ENCODE data around the gene ARL15. TPM values are rescaled to one million over a fixed set of nuclear protein-coding genes. Genes with fewer than 3 reads are reported as not detected.

The ARL15 gene
- total and polyA plus RNA-seq, 9 of the 15 experiments (the other 6 are each of a cell fraction or from before 2014, with no cell fraction given), result 18.5 to 80.4 (median 57.0) TPM

GRCh38 chr5:54113060-54113459 lies 197.3 kb downstream of the ARL15 start:
- in situ Hi-C loops (cut with MboI) (no loop called here), intact Hi-C loops (cut with micrococcal nuclease) (no loop called here)
- Histone ChIP-seq H4K20me1 (replicated peaks; ENCODE audit: control insufficient read depth, insufficient read depth, low read length) (0 out of 2 replicates have a peak, but pooled peaks cover 7% of the 10 kb centered on the region), H3K4me2 (ENCODE audit: insufficient read depth, low read length) (no peak overlapping the region), H3K36me3 (ENCODE audit: control insufficient read depth, insufficient read depth, low read length) (peaks cover 35% of the 10 kb centered on the region; the same call in 2 of the 3 replicates), H3K9me3 (replicated peaks; ENCODE audit: control insufficient read depth, insufficient read depth, low read depth, low read length) (no peaks in the 10 kb centered on the region), H2AFZ (ENCODE audit: low read depth, low read length) (no peak overlapping the region), H3K9ac (ENCODE audit: insufficient read depth in 1 of 2, low read depth in 2 of 2, low read length in 2 of 2) (no peak overlapping the region), H3K27ac (ENCODE audit: extremely low read depth, low read depth, low read length) (no peak overlapping the region), H3K27me3 (ENCODE audit: control insufficient read depth in 2 of 2, insufficient read depth in 2 of 2, low read length in 2 of 2) (no peaks in the 10 kb centered on the region), H3K9me1 (ENCODE audit: control insufficient read depth, insufficient read depth, low read length) (no peaks in the 10 kb centered on the region), H3K79me2 (ENCODE audit: control insufficient read depth, insufficient read depth, low read length) (peaks cover 25% of the 10 kb centered on the region; the same call in 1 of the 3 replicates), H3K4me1 (replicated peaks in 1 of 2; ENCODE audit: control insufficient read depth in 2 of 2, insufficient read depth in 2 of 2, low read length in 2 of 2) (no peaks in the 10 kb centered on the region), H3K4me3 (no peak overlapping the region)
- BruUV-seq (replicated peaks), result no TSS peak
- ChIA-PET POLR2A (interaction anchor here (1.1 kb wide), 1 partner anchor 39 kb away, joined by 3 read pairs; no protein-coding TSS in a partner anchor), CTCF (ENCODE audit: low intra/inter-chr PET ratio) (no interaction called here)
- ATAC-seq, result no peak
- no peak for DNase-seq (ENCODE audit: extremely low read depth in 1 of 4, low spot score in 3 of 4)
- 79% methylated on average over 5 of the region's 5 CpGs for WGBS (ENCODE audit: insufficient coverage, low coverage, missing lambda C conversion rate)
- no peak for FAIRE-seq
- TF ChIP-seq DIDO1 (tag; IDR thresholded peaks at IDR 0.05; ENCODE audit: low read depth) (no peak), TGIF2 (CRISPR knock-in tag; IDR thresholded peaks at IDR 0.05) (no peak)

GRCh38 chr5:54109626-54110330 lies 200.6 kb downstream of the ARL15 start:
- ChIA-PET POLR2A (no interaction called here), CTCF (ENCODE audit: low intra/inter-chr PET ratio) (no interaction called here)
- no peaks in the 10 kb centered on the region for H3K4me1 ChIP-seq (replicated peaks in 1 of 2; ENCODE audit: control insufficient read depth in 2 of 2, insufficient read depth in 2 of 2, low read length in 2 of 2)
- no peaks in the 10 kb centered on the region for H3K27me3 ChIP-seq (ENCODE audit: control insufficient read depth in 2 of 2, insufficient read depth in 2 of 2, low read length in 2 of 2)
- TF ChIP-seq, protein P1, sequence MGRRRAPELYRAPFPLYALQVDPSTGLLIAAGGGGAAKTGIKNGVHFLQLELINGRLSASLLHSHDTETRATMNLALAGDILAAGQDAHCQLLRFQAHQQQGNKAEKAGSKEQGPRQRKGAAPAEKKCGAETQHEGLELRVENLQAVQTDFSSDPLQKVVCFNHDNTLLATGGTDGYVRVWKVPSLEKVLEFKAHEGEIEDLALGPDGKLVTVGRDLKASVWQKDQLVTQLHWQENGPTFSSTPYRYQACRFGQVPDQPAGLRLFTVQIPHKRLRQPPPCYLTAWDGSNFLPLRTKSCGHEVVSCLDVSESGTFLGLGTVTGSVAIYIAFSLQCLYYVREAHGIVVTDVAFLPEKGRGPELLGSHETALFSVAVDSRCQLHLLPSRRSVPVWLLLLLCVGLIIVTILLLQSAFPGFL (CRISPR knock-in tag; IDR thresholded peaks at IDR 0.05), result no peak
- no peak for TF ChIP-seq ZNF282 (CRISPR knock-in tag; IDR thresholded peaks at IDR 0.05)
- no peak for TF ChIP-seq NR4A1 (CRISPR knock-in tag; IDR thresholded peaks at IDR 0.05)
- no peak for TF ChIP-seq NR4A1 (tag; IDR thresholded peaks at IDR 0.05)
- no peak for TF ChIP-seq SRSF9 (IDR thresholded peaks at IDR 0.05; ENCODE audit: borderline replicate concordance, low read depth, low read length)
- no peak for TF ChIP-seq PPARD (CRISPR knock-in tag; IDR thresholded peaks at IDR 0.05)
- no peak for TF ChIP-seq SREBF2 (CRISPR knock-in tag; IDR thresholded peaks at IDR 0.05)
- no peak for TF ChIP-seq ZBTB5 (IDR thresholded peaks at IDR 0.05)
- no peak overlapping the region for H3K4me3 ChIP-seq
- H3K36me3 ChIP-seq (ENCODE audit: control insufficient read depth, insufficient read depth, low read length), result peaks cover 50% of the 10 kb centered on the region
- WGBS (ENCODE audit: insufficient coverage, low coverage, missing lambda C conversion rate), result 93% methylated on average over 1 of the region's 1 CpG
- no peak overlapping the region for H3K9ac ChIP-seq (ENCODE audit: insufficient read depth in 1 of 2, low read depth in 2 of 2, low read length in 2 of 2)
- H2AFZ ChIP-seq (ENCODE audit: low read depth, low read length), result no peak overlapping the region
- BruUV-seq (replicated peaks), result no TSS peak
- no peaks in the 10 kb centered on the region for H3K9me3 ChIP-seq (replicated peaks; ENCODE audit: control insufficient read depth, insufficient read depth, low read depth, low read length)
- intact Hi-C loops (cut with micrococcal nuclease) (no loop called here), in situ Hi-C loops (cut with MboI) (no loop called here)
- no peaks in the 10 kb centered on the region for H3K9me1 ChIP-seq (ENCODE audit: control insufficient read depth, insufficient read depth, low read length)
- DNase-seq (ENCODE audit: extremely low read depth in 1 of 4, low spot score in 3 of 4), result no peak
- H4K20me1 ChIP-seq (replicated peaks; ENCODE audit: control insufficient read depth, insufficient read depth, low read length), result no peaks in the 10 kb centered on the region
- FAIRE-seq, result no peak
- no peak for ATAC-seq
- H3K79me2 ChIP-seq (ENCODE audit: control insufficient read depth, insufficient read depth, low read length), result peaks cover 7% of the 10 kb centered on the region; the same call in 1 of the 3 replicates
- no peak overlapping the region for H3K4me2 ChIP-seq (ENCODE audit: insufficient read depth, low read length)
- H3K27ac ChIP-seq (ENCODE audit: extremely low read depth, low read depth, low read length), result no peak overlapping the region

All from K562 (cell line).